ENCODE data around the gene KCNIP4. TPM values are rescaled to one million over a fixed set of nuclear protein-coding genes. Genes with fewer than 3 reads are reported as not detected.

KCNIP4 gene
- total and polyA plus RNA-seq, 8 donors: 0.05 TPM; not detected in 7

DNA sequence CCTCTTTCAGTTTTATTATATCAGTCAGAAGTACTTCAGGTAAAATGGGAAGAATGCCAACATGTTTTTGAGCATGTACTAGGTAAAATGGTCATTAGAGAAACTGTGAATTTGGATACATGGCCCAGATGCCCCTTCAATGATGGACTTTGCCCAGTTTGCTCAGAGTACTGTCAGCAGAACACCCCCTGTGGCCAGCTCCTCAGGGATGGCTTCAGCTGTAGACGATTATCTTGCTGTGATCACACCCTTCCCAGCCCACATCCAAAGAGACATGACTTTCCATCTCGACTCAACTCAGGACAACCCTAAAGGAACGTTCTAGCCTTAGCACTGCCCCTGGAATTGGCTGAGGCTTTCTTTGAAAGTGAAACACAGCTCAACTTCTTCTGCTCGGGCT lies 809.2 kb downstream of the KCNIP4 start:
- no peaks in the 10 kb centered on the region for H3K4me1 ChIP-seq
- H3K27me3 ChIP-seq: no peaks in the 10 kb centered on the region
- DNase-seq (no peak), FAIRE-seq (no peak), ATAC-seq (no peak)
- no peaks in the 10 kb centered on the region for H3K9me3 ChIP-seq
- H3K27ac ChIP-seq: no peak overlapping the region
- TF ChIP-seq, protein P1, sequence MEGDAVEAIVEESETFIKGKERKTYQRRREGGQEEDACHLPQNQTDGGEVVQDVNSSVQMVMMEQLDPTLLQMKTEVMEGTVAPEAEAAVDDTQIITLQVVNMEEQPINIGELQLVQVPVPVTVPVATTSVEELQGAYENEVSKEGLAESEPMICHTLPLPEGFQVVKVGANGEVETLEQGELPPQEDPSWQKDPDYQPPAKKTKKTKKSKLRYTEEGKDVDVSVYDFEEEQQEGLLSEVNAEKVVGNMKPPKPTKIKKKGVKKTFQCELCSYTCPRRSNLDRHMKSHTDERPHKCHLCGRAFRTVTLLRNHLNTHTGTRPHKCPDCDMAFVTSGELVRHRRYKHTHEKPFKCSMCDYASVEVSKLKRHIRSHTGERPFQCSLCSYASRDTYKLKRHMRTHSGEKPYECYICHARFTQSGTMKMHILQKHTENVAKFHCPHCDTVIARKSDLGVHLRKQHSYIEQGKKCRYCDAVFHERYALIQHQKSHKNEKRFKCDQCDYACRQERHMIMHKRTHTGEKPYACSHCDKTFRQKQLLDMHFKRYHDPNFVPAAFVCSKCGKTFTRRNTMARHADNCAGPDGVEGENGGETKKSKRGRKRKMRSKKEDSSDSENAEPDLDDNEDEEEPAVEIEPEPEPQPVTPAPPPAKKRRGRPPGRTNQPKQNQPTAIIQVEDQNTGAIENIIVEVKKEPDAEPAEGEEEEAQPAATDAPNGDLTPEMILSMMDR (IDR thresholded peaks at IDR 0.05): no peak
- WGBS, 2 donors: 38 to 68% methylated on average over 4 of the region's 4 CpGs
- H3K4me3 ChIP-seq: no peak overlapping the region
- intact Hi-C loops (cut with DNase I): loop anchor here in 1 of 3 donors (10.0 kb wide), 1 partner anchor 365 kb away; no protein-coding TSS in a partner anchor
- no peaks in the 10 kb centered on the region for H3K36me3 ChIP-seq

DNA sequence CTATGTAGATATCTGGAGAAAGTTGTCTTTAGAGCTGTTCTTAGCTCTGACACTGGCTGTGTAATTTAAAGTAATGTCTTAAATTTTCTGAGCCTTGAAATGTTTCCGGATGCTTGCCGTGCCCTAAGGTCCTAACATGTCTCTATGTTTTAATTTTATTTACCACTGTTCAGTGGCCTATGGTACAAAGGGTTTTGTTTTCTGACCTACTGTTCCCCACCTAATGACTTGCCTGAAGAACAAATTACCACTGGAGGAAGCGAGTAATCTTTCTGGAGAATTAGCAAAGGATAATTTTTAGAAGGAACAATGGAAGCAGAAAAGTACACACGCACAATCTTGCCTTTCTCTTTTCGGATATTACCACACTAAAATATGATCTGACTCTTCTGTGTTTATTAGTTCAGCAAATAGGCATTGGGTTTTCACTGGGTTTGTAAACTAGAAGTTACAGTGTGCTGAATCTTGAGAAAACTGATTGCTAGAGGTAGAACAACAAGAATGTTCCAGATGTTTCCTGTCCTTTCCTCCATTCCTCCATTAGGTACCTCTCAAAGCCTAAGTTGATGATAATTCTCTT lies 812.4 kb downstream of the KCNIP4 start:
- no peaks in the 10 kb centered on the region for H3K27me3 ChIP-seq
- FAIRE-seq: no peak
- intact Hi-C loops (cut with DNase I): loop anchor here in 1 of 3 donors (10.0 kb wide), 1 partner anchor 361 kb away; no protein-coding TSS in a partner anchor
- 74 to 83% methylated on average over 5 of the region's 5 CpGs for WGBS, 2 donors
- DNase-seq: no peak
- H3K9me3 ChIP-seq: no peaks in the 10 kb centered on the region
- TF ChIP-seq, protein P1 (IDR thresholded peaks at IDR 0.05): no peak
- H3K36me3 ChIP-seq: no peaks in the 10 kb centered on the region
- H3K27ac ChIP-seq: no peak overlapping the region
- ATAC-seq: no peak
- H3K4me3 ChIP-seq: no peak overlapping the region
- no peaks in the 10 kb centered on the region for H3K4me1 ChIP-seq

DNA sequence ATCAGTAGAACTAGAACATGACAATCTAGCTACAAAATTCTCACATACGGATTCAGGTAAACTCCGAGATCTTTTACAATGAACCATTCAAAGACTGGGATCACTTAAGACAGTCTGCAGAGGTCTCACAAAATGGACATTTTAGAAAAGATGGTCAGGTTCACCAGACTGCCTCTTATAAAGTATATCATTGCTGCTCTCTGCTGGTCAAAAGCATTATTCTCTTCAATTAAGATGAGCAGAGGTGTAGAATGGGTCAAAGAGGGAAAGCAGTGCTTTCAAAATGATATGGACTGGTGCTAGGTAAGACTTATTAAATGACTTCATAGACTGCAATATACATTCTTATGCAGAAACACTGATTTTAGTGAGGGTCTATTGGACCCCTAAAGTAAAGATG lies 813.6 kb downstream of the KCNIP4 start:
- Histone ChIP-seq H3K27ac (no peak overlapping the region), H3K27me3 (no peaks in the 10 kb centered on the region), H3K4me3 (no peak overlapping the region), H3K9me3 (no peaks in the 10 kb centered on the region), H3K4me1 (no peaks in the 10 kb centered on the region), H3K36me3 (no peaks in the 10 kb centered on the region)
- ATAC-seq (peak in 2 of 4 donors; percentile 32 to 57), DNase-seq (no peak), FAIRE-seq (no peak)
- TF ChIP-seq, protein P1 (IDR thresholded peaks at IDR 0.05): no peak
- WGBS, 2 donors: 60 to 74% methylated on average over 2 of the region's 2 CpGs
- intact Hi-C loops (cut with DNase I): loop anchor here in 1 of 3 donors (10.0 kb wide), 1 partner anchor 360 kb away; no protein-coding TSS in a partner anchor

DNA sequence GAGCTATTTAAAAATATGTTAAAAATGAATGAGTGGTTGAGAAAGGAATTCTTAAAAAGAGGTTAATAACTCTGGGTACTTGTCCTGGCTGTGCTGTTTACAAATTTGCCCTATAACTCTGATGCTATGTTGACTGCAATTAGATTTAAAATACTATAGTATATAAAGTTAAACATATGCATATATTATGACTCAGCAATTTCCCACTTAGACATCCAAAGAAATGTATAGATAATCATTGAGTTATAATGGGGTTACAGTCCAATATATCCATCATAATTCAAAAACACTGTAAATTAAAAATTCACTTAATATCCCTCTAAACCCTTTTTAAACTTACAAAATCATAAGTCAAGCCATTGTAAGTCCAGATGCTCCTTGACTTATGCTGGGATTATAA lies 818.0 kb downstream of the KCNIP4 start:
- FAIRE-seq (no peak), ATAC-seq (no peak), DNase-seq (no peak)
- Histone ChIP-seq H3K4me1 (no peaks in the 10 kb centered on the region), H3K27ac (no peak overlapping the region), H3K36me3 (no peaks in the 10 kb centered on the region), H3K27me3 (no peaks in the 10 kb centered on the region), H3K9me3 (no peaks in the 10 kb centered on the region), H3K4me3 (no peak overlapping the region)
- TF ChIP-seq, protein P1 (IDR thresholded peaks at IDR 0.05): no peak
- intact Hi-C loops (cut with DNase I): loop anchor here in 1 of 3 donors (10.0 kb wide), 1 partner anchor 356 kb away; no protein-coding TSS in a partner anchor

DNA sequence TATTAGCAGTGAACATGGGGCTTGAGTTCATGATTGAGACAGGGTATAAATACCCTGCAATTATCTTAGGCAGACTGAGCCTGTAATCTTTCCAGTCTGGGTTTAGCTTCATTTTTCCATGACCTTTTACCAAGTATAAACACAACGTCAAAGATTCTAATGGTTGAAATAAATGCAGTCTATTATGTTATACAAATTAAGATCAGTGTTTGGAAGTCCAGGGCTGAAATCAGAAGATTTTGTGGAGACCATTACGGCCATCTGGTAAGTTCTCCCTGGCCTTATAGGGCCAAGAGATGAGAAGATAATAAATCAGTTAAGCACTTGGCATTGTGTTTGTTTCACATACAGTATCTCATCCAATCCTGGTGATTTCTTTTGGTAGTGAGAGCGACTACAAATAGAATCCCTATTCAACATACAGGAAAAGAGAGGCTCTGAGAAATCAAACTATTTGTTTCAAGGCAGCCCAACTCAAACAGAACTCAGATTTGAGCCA lies 822.5 kb downstream of the KCNIP4 start:
- no peak for ATAC-seq
- WGBS, 2 donors: 52 to 68% methylated on average over 3 of the region's 3 CpGs
- Histone ChIP-seq H3K27me3 (no peaks in the 10 kb centered on the region), H3K27ac (no peak overlapping the region), H3K36me3 (no peaks in the 10 kb centered on the region), H3K4me3 (no peak overlapping the region), H3K4me1 (no peaks in the 10 kb centered on the region), H3K9me3 (no peaks in the 10 kb centered on the region)
- FAIRE-seq: no peak
- TF ChIP-seq, protein P1 (IDR thresholded peaks at IDR 0.05): no peak
- intact Hi-C loops (cut with DNase I): no loop called here
- no peak for DNase-seq

Measured in pancreas (tissue), 10 donors.